MG63 (cell line): ENCODE results near the gene ECM1. TPM values are rescaled to one million over a fixed set of nuclear protein-coding genes. Genes with fewer than 3 reads are reported as not detected.

Experiments
- DNase-seq: peaks from one replicate; pipeline ENCODE4 v3.0.0-alpha.2; 2020
- H3K27me3 ChIP-seq: fragments of 250-450 bp; sonication (Bioruptor Pico); 2 replicates; pipeline ENCODE4 v1.5.1; 2020; ENCODE audit warnings: mild to moderate bottlenecking, moderate library complexity
- H3K36me3 ChIP-seq: fragments of 250-450 bp; sonication (Bioruptor Pico); 2 replicates; pipeline ENCODE4 v1.5.1; 2020; ENCODE audit warnings: mild to moderate bottlenecking, moderate library complexity
- H3K4me3 ChIP-seq: fragments of 250-450 bp; sonication (Bioruptor Pico); 2 replicates; pipeline ENCODE4 v1.5.1; 2020; ENCODE audit warnings: mild to moderate bottlenecking, moderate library complexity
- H3K9me3 ChIP-seq: fragments of 250-450 bp; sonication (Bioruptor Pico); 2 replicates; pipeline ENCODE4 v1.5.1; 2020; ENCODE audit warnings: mild to moderate bottlenecking, moderate library complexity
- total RNA-seq: library from RNA; depleted of rRNA; stranded (reverse); fragments of >200 nt; shearing (Covaris generic); gene quantifications from 2 replicates; pipeline ENCODE4 v1.2.3, GENCODE V29; 2014; ENCODE audit warnings: low replicate concordance; rRNA removed

Gene ECM1
- total RNA-seq, 1 experiment from 2014 or later = 9.9 TPM

- Histone ChIP-seq H3K9me3 (no peaks in the 10 kb centered on the region), H3K4me3 (no peak overlapping the region), H3K36me3 (peaks cover 9% of the 10 kb centered on the region), H3K27me3 (no peaks in the 10 kb centered on the region)
- peak; percentile 55 for DNase-seq
Observed at GRCh38 chr1:150560011-150560438, 52.1 kb downstream of the ECM1 start.

DNA sequence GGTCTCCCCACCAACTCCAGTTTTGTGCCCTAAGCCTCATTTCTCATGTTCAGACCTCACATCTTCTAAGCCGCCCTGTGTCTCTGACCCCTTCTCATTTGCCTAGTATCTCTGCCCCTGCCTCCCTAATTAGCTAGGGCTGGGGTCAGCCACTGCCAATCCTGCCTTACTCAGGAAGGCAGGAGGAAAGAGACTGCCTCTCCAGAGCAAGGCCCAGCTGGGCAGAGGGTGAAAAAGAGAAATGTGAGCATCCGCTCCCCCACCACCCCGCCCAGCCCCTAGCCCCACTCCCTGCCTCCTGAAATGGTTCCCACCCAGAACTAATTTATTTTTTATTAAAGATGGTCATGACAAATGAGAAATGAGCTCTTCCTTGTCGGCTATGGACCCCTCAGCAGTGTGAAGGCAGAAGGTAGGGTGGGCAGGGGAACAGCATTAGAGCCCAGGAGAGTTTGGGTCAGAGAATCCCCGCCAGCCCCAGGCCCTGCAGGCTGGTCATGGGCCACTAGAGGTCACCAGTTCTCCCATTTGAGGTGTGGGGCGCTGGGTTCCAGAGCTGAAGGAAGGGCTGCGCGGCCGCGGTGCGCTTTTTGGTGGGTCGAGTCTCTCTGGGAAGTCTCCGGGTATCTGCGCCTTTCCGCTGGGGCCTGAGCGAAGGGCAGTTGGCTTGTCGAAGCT is 52.8 kb downstream of the ECM1 start:
- Histone ChIP-seq H3K4me3 (peak overlapping the region; percentile 54), H3K27me3 (no peaks in the 10 kb centered on the region), H3K36me3 (peaks cover 4% of the 10 kb centered on the region), H3K9me3 (no peaks in the 10 kb centered on the region)
- DNase-seq = peak; percentile 91

- H3K36me3 ChIP-seq = peaks cover 2% of the 10 kb centered on the region
- peak; percentile 98 for DNase-seq
- H3K9me3 ChIP-seq = no peaks in the 10 kb centered on the region
- peak overlapping the region; percentile 54 for H3K4me3 ChIP-seq
- no peaks in the 10 kb centered on the region for H3K27me3 ChIP-seq
Observed at GRCh38 chr1:150561254-150561973, 53.5 kb downstream of the ECM1 start.

- peak; percentile 96 for DNase-seq
- H3K9me3 ChIP-seq = no peaks in the 10 kb centered on the region
- no peaks in the 10 kb centered on the region for H3K27me3 ChIP-seq
- peaks cover 3% of the 10 kb centered on the region for H3K36me3 ChIP-seq
- H3K4me3 ChIP-seq = peak overlapping the region; percentile 54
Observed at GRCh38 chr1:150561974-150562445, 54.1 kb downstream of the ECM1 start.

DNA sequence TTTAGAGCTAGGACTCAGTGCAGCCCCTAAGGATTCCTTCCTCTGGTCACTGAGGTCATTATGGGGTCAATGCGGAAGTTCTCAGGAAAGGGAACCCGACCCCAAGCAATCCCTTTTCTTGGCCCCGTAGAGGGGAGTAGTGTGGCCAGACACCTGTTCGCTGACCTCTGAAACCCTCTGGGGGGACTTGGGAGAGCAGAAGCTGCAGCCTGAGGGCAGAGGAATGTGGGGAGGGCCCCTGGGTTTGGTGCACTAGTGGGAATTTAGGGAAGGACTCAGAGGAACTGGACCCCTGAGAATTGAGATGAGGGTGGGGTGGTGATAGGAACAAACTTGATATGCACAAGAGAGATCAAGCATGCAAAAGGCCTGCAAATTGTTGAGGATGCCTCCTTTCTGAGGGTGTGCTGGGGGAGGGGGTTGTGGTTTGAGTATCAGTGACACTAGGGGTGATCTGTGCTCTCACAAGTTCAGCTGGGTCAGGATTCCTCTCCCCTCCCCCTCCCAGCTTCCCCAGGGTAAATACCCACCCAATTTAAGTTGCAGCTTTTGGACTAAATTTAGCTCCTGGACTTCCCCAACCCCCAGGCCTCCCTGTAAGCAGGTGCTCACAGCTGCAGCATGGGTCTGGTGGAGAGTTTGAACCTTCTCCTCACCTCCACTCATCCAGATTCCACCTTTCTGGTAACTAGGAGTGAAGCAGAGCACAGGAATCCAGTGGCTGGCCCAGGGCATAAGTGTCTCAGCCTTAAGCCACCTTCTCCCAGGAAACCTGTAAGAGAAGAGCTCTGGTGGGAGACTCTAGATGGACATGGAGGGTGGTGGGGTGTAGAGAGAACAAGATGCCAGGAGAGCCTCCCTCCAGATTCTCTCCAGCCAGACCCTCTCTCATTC is 54.8 kb downstream of the ECM1 start:
- Histone ChIP-seq H3K4me3 (peak overlapping the region; percentile 54), H3K27me3 (no peaks in the 10 kb centered on the region), H3K9me3 (no peaks in the 10 kb centered on the region), H3K36me3 (peaks cover 4% of the 10 kb centered on the region)
- no peak for DNase-seq

Other genes with a start within 250 kb of the ECM1 start
- 136 and 156 TPM in 2 replicates for gene APH1A, start 239.1 kb upstream of the ECM1 start, total RNA-seq
- 2.5 TPM in 1 of 2 replicates, not detected in the other for gene C1orf54, start 235.3 kb upstream of the ECM1 start, total RNA-seq
- not detected in 2 replicates for gene CIART, start 225.6 kb upstream of the ECM1 start, total RNA-seq
- gene MRPS21, start 214.2 kb upstream of the ECM1 start, total RNA-seq = 75.5 and 80.7 TPM in 2 replicates
- 65.9 and 75.5 TPM in 2 replicates for gene PRPF3, start 186.6 kb upstream of the ECM1 start, total RNA-seq
- 2.5 and 10.6 TPM in 2 replicates for gene RPRD2, start 144.0 kb upstream of the ECM1 start, total RNA-seq
- gene TARS2, start 20.7 kb upstream of the ECM1 start, total RNA-seq = 14.7 and 15.4 TPM in 2 replicates
- not detected in 2 replicates for gene FALEC, start 7.6 kb downstream of the ECM1 start, total RNA-seq
- gene ADAMTSL4, start 41.3 kb downstream of the ECM1 start, total RNA-seq = 3.3 and 3.5 TPM in 2 replicates
- 148 and 184 TPM in 2 replicates for gene MCL1, start 71.5 kb downstream of the ECM1 start, total RNA-seq
- gene ENSA, start 121.5 kb downstream of the ECM1 start, total RNA-seq = 172 and 256 TPM in 2 replicates
- 12.1 and 14.1 TPM in 2 replicates for gene GOLPH3L, start 189.0 kb downstream of the ECM1 start, total RNA-seq
- gene HORMAD1, start 212.8 kb downstream of the ECM1 start, total RNA-seq = 0.95 TPM in 1 of 2 replicates, not detected in the other